ENCODE results near the gene BSDC1. TPM values are rescaled to one million over a fixed set of nuclear protein-coding genes. Genes with fewer than 3 reads are reported as not detected.

BSDC1 gene
- total and polyA plus RNA-seq, 2 of the 13 experiments (the other 11 are each of a cell fraction or from before 2014, with no cell fraction given) = 40.3 to 64.2 TPM

DNA sequence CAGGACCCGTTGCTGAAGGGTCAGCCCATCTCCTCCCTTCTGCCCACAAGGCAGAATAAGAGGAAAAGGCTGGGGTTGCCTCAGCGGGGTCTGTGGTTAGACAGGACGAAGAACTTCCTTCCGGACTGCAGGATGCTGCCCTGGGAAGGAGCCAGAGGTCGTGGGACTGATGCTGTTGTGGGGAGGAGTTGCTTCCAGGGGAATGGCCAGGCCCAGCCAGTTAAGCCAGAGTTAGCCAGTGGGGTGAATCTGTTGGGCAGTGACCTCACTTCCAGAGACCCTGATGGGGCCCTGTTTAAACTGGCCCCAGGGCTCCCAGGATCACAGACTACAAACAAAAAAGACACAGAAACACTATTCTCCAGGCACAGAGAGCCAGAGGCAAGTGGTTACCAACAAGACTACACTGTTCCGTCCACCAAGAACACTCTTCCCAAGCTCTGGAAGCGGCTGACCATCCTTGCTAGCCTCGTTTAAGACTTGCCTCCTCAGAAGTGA lies 45.0 kb downstream of the BSDC1 start (continued):
- TF ChIP-seq SPEN (CRISPR knock-in tag; IDR thresholded peaks at IDR 0.05; ENCODE audit: low read depth) (0 out of 2 replicates have a peak, but pooled peaks have one; percentile 18), ZNF280B (CRISPR knock-in tag; IDR thresholded peaks at IDR 0.05; ENCODE audit: borderline replicate concordance) (0 out of 2 replicates have a peak, but pooled peaks have one; percentile 25), ZNF614 (CRISPR knock-in tag; IDR thresholded peaks at IDR 0.05; ENCODE audit: borderline replicate concordance) (peak; percentile 39; the same call in 1 of the 2 replicates), ZNF232 (CRISPR knock-in tag; IDR thresholded peaks at IDR 0.05; ENCODE audit: borderline replicate concordance) (0 out of 2 replicates have a peak, but pooled peaks have one; percentile 27), EZH2 (conservative IDR thresholded peaks at IDR 0.05; ENCODE audit: low read depth, low read length) (no peak), HDAC1 (CRISPR knock-in tag; IDR thresholded peaks at IDR 0.05) (peak; percentile 52), ZNF878 (CRISPR knock-in tag; IDR thresholded peaks at IDR 0.05) (no peak), ATF3 (CRISPR knock-in tag; IDR thresholded peaks at IDR 0.05) (peak; percentile 30; the same call in 1 of the 2 replicates), U2AF1 (optimal IDR thresholded peaks at IDR 0.05; ENCODE audit: low read depth, low read length) (no peak), KDM3A (CRISPR knock-in tag; IDR thresholded peaks at IDR 0.05; ENCODE audit: low read depth) (no peak), CEBPB (IDR thresholded peaks at IDR 0.05; ENCODE audit: borderline replicate concordance, low read depth, low read length) (no peak), ARID2 (CRISPR knock-in tag; IDR thresholded peaks at IDR 0.05; ENCODE audit: borderline replicate concordance) (no peak), ZFP82 (CRISPR knock-in tag; IDR thresholded peaks at IDR 0.05; ENCODE audit: borderline replicate concordance) (no peak), PHB2 (IDR thresholded peaks at IDR 0.05; ENCODE audit: partially characterized antibody) (no peak), ETV5 (CRISPR knock-in tag; IDR thresholded peaks at IDR 0.05; ENCODE audit: borderline replicate concordance) (peak; percentile 67; the same call in 1 of the 2 replicates), SCMH1 (CRISPR knock-in tag; IDR thresholded peaks at IDR 0.05; ENCODE audit: borderline replicate concordance) (no peak), ZNF816 (CRISPR knock-in tag; IDR thresholded peaks at IDR 0.05; ENCODE audit: borderline replicate concordance) (no peak), CREBL2 (CRISPR knock-in tag; IDR thresholded peaks at IDR 0.05; ENCODE audit: borderline replicate concordance) (no peak), GLI4 (CRISPR knock-in tag; IDR thresholded peaks at IDR 0.05; ENCODE audit: borderline replicate concordance) (no peak), ZSCAN29 (CRISPR knock-in tag; conservative IDR thresholded peaks at IDR 0.05) (0 out of 2 replicates have a peak, but pooled peaks have one; percentile 32)
- TF ChIP-seq, protein P1, sequence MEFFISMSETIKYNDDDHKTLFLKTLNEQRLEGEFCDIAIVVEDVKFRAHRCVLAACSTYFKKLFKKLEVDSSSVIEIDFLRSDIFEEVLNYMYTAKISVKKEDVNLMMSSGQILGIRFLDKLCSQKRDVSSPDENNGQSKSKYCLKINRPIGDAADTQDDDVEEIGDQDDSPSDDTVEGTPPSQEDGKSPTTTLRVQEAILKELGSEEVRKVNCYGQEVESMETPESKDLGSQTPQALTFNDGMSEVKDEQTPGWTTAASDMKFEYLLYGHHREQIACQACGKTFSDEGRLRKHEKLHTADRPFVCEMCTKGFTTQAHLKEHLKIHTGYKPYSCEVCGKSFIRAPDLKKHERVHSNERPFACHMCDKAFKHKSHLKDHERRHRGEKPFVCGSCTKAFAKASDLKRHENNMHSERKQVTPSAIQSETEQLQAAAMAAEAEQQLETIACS (CRISPR knock-in tag; IDR thresholded peaks at IDR 0.05) = no peak
- TF ChIP-seq, protein P2, sequence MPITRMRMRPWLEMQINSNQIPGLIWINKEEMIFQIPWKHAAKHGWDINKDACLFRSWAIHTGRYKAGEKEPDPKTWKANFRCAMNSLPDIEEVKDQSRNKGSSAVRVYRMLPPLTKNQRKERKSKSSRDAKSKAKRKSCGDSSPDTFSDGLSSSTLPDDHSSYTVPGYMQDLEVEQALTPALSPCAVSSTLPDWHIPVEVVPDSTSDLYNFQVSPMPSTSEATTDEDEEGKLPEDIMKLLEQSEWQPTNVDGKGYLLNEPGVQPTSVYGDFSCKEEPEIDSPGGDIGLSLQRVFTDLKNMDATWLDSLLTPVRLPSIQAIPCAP (CRISPR knock-in tag; IDR thresholded peaks at IDR 0.05; ENCODE audit: low read depth) = no peak
- TF ChIP-seq, protein P3, sequence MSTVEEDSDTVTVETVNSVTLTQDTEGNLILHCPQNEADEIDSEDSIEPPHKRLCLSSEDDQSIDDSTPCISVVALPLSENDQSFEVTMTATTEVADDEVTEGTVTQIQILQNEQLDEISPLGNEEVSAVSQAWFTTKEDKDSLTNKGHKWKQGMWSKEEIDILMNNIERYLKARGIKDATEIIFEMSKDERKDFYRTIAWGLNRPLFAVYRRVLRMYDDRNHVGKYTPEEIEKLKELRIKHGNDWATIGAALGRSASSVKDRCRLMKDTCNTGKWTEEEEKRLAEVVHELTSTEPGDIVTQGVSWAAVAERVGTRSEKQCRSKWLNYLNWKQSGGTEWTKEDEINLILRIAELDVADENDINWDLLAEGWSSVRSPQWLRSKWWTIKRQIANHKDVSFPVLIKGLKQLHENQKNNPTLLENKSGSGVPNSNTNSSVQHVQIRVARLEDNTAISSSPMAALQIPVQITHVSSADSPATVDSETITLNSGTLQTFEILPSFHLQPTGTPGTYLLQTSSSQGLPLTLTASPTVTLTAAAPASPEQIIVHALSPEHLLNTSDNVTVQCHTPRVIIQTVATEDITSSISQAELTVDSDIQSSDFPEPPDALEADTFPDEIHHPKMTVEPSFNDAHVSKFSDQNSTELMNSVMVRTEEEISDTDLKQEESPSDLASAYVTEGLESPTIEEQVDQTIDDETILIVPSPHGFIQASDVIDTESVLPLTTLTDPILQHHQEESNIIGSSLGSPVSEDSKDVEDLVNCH (CRISPR knock-in tag; IDR thresholded peaks at IDR 0.05) = no peak

Measured in HepG2 (cell line).